ENCODE data around the gene PLAAT1.

The PLAAT1 gene

GRCh38 chr3:193297421-193297820 is 56.4 kb downstream of the PLAAT1 start:
- Histone ChIP-seq H3K4me3 (ENCODE audit: low read depth, low read length) (no peak overlapping the region), H3K27me3 (no peaks in the 10 kb centered on the region), H3K36me3 (no peaks in the 10 kb centered on the region), H3K4me1 (no peaks in the 10 kb centered on the region), H3K9me3 (no peaks in the 10 kb centered on the region)
- no peak for DNase-seq
- no peak for TF ChIP-seq CTCF (IDR thresholded peaks at IDR 0.05; ENCODE audit: low read depth, low read length)

- Histone ChIP-seq H3K4me3 (ENCODE audit: low read depth, low read length) (no peak overlapping the region), H3K36me3 (no peaks in the 10 kb centered on the region), H3K27me3 (no peaks in the 10 kb centered on the region), H3K4me1 (no peaks in the 10 kb centered on the region), H3K9me3 (no peaks in the 10 kb centered on the region)
- no peak for TF ChIP-seq CTCF (IDR thresholded peaks at IDR 0.05; ENCODE audit: low read depth, low read length)
- no peak for DNase-seq
Observed at GRCh38 chr3:193301433-193301832, 60.4 kb downstream of the PLAAT1 start.

GRCh38 chr3:193305356-193305755 is 64.3 kb downstream of the PLAAT1 start:
- DNase-seq, result no peak
- Histone ChIP-seq H3K36me3 (no peaks in the 10 kb centered on the region), H3K4me1 (no peaks in the 10 kb centered on the region), H3K4me3 (ENCODE audit: low read depth, low read length) (no peak overlapping the region), H3K9me3 (no peaks in the 10 kb centered on the region), H3K27me3 (no peaks in the 10 kb centered on the region)
- TF ChIP-seq CTCF (IDR thresholded peaks at IDR 0.05; ENCODE audit: low read depth, low read length), result no peak

GRCh38 chr3:193310914-193311723 is 70.1 kb downstream of the PLAAT1 start:
- H3K9me3 ChIP-seq, result no peaks in the 10 kb centered on the region
- no peak for TF ChIP-seq CTCF (IDR thresholded peaks at IDR 0.05; ENCODE audit: low read depth, low read length)
- no peak for DNase-seq
- H3K36me3 ChIP-seq, result no peaks in the 10 kb centered on the region
- H3K4me3 ChIP-seq (ENCODE audit: low read depth, low read length), result no peak overlapping the region
- 0 out of 2 replicates have a peak, but pooled peaks cover 7% of the 10 kb centered on the region for H3K27me3 ChIP-seq
- H3K4me1 ChIP-seq, result no peaks in the 10 kb centered on the region

GRCh38 chr3:193313061-193313958 is 72.3 kb downstream of the PLAAT1 start:
- H3K27me3 ChIP-seq, result 0 out of 2 replicates have a peak, but pooled peaks cover 7% of the 10 kb centered on the region
- no peaks in the 10 kb centered on the region for H3K36me3 ChIP-seq
- no peak for DNase-seq
- TF ChIP-seq CTCF (IDR thresholded peaks at IDR 0.05; ENCODE audit: low read depth, low read length), result no peak
- no peaks in the 10 kb centered on the region for H3K9me3 ChIP-seq
- no peaks in the 10 kb centered on the region for H3K4me1 ChIP-seq
- H3K4me3 ChIP-seq (ENCODE audit: low read depth, low read length), result no peak overlapping the region

Measured in BE2C (cell line).